ENCODE data around the gene SV2C. TPM values are rescaled to one million over a fixed set of nuclear protein-coding genes. Genes with fewer than 3 reads are reported as not detected.

The SV2C gene
- total RNA-seq, 2 donors from 2014 or later: not detected

DNA sequence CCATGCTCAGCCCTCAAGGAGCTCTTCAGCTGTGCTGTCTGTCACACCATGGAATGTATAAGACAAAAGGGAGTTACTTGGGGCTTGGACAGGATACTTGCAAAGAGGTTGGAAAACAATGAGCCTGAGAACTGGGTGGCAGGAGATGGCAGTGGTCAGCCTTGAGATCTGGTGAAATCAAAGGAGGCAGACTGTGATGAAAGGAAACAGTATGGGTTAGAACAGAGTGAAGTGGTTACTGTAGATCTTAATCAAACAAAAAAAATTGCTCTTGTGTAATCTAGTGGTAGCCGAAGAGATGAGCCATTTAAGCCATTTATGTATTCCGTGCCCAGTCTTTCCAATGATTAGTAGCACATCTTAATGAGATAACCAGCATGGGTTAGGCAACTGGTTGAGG lies 142.2 kb downstream of the SV2C start:
- H3K27me3 ChIP-seq (ENCODE audit: control insufficient read depth, insufficient read depth, low read length, poor library complexity, severe bottlenecking): peaks cover 12% of the 10 kb centered on the region
- H3K4me3 ChIP-seq (ENCODE audit: low read length): no peak overlapping the region
- WGBS, 2 experiments (ENCODE audit: insufficient coverage in 1 of 2, insufficient read length in 1 of 2): 91 to 92% methylated on average over 2 of the region's 2 CpGs
- peaks cover 4% of the 10 kb centered on the region for H3K27me3 Mint-ChIP-seq (ENCODE audit: insufficient read depth)
- no peaks in the 10 kb centered on the region for H3K9me3 Mint-ChIP-seq
- H3K9me3 ChIP-seq (ENCODE audit: control insufficient read depth, low read length): no peaks in the 10 kb centered on the region
- TF ChIP-seq, protein P1, sequence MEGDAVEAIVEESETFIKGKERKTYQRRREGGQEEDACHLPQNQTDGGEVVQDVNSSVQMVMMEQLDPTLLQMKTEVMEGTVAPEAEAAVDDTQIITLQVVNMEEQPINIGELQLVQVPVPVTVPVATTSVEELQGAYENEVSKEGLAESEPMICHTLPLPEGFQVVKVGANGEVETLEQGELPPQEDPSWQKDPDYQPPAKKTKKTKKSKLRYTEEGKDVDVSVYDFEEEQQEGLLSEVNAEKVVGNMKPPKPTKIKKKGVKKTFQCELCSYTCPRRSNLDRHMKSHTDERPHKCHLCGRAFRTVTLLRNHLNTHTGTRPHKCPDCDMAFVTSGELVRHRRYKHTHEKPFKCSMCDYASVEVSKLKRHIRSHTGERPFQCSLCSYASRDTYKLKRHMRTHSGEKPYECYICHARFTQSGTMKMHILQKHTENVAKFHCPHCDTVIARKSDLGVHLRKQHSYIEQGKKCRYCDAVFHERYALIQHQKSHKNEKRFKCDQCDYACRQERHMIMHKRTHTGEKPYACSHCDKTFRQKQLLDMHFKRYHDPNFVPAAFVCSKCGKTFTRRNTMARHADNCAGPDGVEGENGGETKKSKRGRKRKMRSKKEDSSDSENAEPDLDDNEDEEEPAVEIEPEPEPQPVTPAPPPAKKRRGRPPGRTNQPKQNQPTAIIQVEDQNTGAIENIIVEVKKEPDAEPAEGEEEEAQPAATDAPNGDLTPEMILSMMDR (conservative IDR thresholded peaks at IDR 0.05): no peak
- no peaks in the 10 kb centered on the region for H3K36me3 Mint-ChIP-seq (ENCODE audit: low read depth)
- H3K4me1 ChIP-seq (ENCODE audit: control insufficient read depth, insufficient read depth, low read length): peaks cover 7% of the 10 kb centered on the region
- H3K27ac Mint-ChIP-seq: no peak overlapping the region
- H3K4me1 Mint-ChIP-seq: peaks cover 19% of the 10 kb centered on the region
- no peak overlapping the region for H3K4me3 Mint-ChIP-seq
- no peak overlapping the region for H3K9ac ChIP-seq (ENCODE audit: extremely low read depth, low read length, poor library complexity, severe bottlenecking)
- DNase-seq: no peak
- H3K27ac ChIP-seq (ENCODE audit: low read depth, low read length): no peak overlapping the region
- no peaks in the 10 kb centered on the region for H3K36me3 ChIP-seq (ENCODE audit: control insufficient read depth, insufficient read depth, low read length)

DNA sequence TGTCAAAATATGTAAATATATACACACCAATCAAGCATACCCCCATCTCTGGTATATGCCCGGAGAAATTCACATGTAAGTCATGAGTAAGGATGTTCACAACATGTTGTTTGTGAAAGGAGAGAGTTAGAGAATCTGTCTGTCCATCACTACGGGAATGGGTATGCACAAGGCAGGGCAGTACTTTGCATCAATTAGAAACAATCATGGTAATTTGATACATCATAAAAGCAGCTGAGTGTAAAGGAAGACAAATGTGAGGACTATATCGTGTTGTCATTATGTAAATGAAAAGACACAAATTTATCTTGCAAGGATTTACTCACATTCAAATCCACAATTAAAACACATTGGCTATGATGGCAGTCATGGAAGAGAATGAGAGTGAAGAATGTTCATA lies 146.7 kb downstream of the SV2C start:
- H3K9me3 ChIP-seq (ENCODE audit: control insufficient read depth, low read length): no peaks in the 10 kb centered on the region
- no peaks in the 10 kb centered on the region for H3K36me3 Mint-ChIP-seq (ENCODE audit: low read depth)
- no peaks in the 10 kb centered on the region for H3K36me3 ChIP-seq (ENCODE audit: control insufficient read depth, insufficient read depth, low read length)
- no peaks in the 10 kb centered on the region for H3K9me3 Mint-ChIP-seq
- H3K4me3 Mint-ChIP-seq: no peak overlapping the region
- WGBS, 2 experiments (ENCODE audit: insufficient coverage in 1 of 2, insufficient read length in 1 of 2): 68 to 84% methylated on average over 2 of the region's 3 CpGs
- no peak overlapping the region for H3K27ac Mint-ChIP-seq
- TF ChIP-seq, protein P1 (conservative IDR thresholded peaks at IDR 0.05): no peak
- no peak overlapping the region for H3K27ac ChIP-seq (ENCODE audit: low read depth, low read length)
- H3K27me3 ChIP-seq (ENCODE audit: control insufficient read depth, insufficient read depth, low read length, poor library complexity, severe bottlenecking): peaks cover 10% of the 10 kb centered on the region
- peaks cover 4% of the 10 kb centered on the region for H3K27me3 Mint-ChIP-seq (ENCODE audit: insufficient read depth)
- no peak overlapping the region for H3K9ac ChIP-seq (ENCODE audit: extremely low read depth, low read length, poor library complexity, severe bottlenecking)
- DNase-seq: no peak
- H3K4me1 Mint-ChIP-seq: peaks cover 8% of the 10 kb centered on the region
- H3K4me1 ChIP-seq (ENCODE audit: control insufficient read depth, insufficient read depth, low read length): no peaks in the 10 kb centered on the region
- no peak overlapping the region for H3K4me3 ChIP-seq (ENCODE audit: low read length)

DNA sequence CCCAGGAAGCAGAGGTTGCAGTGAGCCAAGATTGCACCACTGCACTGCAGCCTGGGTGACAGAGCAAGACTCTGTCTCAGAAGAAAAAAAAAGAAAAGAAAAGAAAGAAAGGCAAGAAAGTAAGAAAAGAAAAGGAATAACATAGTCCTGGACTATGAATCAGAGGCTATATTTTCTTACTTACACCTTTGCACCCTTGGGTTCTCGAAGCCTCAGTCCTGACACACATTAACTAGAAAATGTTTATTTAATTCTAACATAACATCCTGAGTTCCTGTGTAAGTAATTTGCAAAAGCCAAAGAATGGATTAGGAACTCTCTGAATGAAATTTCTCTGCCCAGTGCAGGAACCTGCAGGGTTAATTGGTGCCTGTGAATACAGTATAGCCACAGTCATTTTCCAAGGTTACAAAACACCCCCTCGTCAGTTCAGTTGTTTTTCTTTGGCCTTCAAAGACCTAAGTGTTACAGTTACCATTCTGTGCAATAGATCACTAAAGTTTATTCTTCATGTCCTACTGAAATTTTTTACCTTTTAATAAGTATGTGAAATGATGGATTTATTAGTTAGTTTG lies 147.6 kb downstream of the SV2C start:
- H3K27me3 Mint-ChIP-seq (ENCODE audit: insufficient read depth): peaks cover 4% of the 10 kb centered on the region
- Histone ChIP-seq H3K27me3 (ENCODE audit: control insufficient read depth, insufficient read depth, low read length, poor library complexity, severe bottlenecking) (peaks cover 1% of the 10 kb centered on the region), H3K9me3 (ENCODE audit: control insufficient read depth, low read length) (no peaks in the 10 kb centered on the region), H3K27ac (ENCODE audit: low read depth, low read length) (no peak overlapping the region), H3K9ac (ENCODE audit: extremely low read depth, low read length, poor library complexity, severe bottlenecking) (no peak overlapping the region), H3K4me3 (ENCODE audit: low read length) (no peak overlapping the region), H3K36me3 (ENCODE audit: control insufficient read depth, insufficient read depth, low read length) (no peaks in the 10 kb centered on the region), H3K4me1 (ENCODE audit: control insufficient read depth, insufficient read depth, low read length) (no peaks in the 10 kb centered on the region)
- H3K4me3 Mint-ChIP-seq: no peak overlapping the region
- no peak for DNase-seq
- TF ChIP-seq, protein P1 (conservative IDR thresholded peaks at IDR 0.05): no peak
- H3K4me1 Mint-ChIP-seq: peaks cover 8% of the 10 kb centered on the region
- H3K36me3 Mint-ChIP-seq (ENCODE audit: low read depth): no peaks in the 10 kb centered on the region
- WGBS, 2 experiments (ENCODE audit: insufficient coverage in 1 of 2, insufficient read length in 1 of 2): 87% methylated on average over 2 of the region's 2 CpGs; no CpG with 5 or more reads in 1 of the 2 experiments
- no peaks in the 10 kb centered on the region for H3K9me3 Mint-ChIP-seq
- no peak overlapping the region for H3K27ac Mint-ChIP-seq

All from endodermal cell (in vitro differentiated cells).